HT-29 (cell line): ENCODE results near the gene PPM1K. TPM values are rescaled to one million over a fixed set of nuclear protein-coding genes. Genes with fewer than 3 reads are reported as not detected.

Source experiments
- DNase-seq: peaks from one replicate; pipeline ENCODE4 v3.0.0-alpha.2; 2015; ENCODE audit warnings: low spot score
- small RNA-seq: library from RNA; depleted of rRNA; stranded (forward); fragments of <200 nt; gene quantifications from one replicate; pipeline ENCODE3, GENCODE V24; 2014
- total RNA-seq: library from RNA; depleted of rRNA; stranded (reverse); fragments of >200 nt; shearing (Covaris generic); gene quantifications from 2 replicates; pipeline ENCODE4 v1.2.3, GENCODE V29; 2014; rRNA removed

PPM1K gene
- total RNA-seq, 1 experiment from 2014 or later = 4.1 TPM

DNA sequence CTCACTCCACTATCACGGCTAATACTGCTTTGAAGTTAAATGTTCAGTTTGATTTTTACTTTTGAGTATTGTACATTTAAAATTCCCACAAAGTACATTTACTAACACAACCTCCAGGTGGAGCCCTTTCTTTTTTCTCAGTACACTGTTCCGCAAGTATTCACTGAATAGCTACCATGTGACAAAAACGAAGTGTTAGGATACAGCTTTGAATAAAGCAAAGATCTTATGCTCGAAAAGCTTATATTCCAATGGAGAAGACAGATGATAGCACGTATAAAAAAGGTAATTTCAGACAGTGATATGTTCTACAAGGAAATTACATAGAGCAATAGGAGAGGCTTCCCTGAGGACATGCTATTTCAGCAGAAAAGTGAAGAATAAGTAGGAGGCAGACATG lies 65.3 kb downstream of the PPM1K start:
- peak; percentile 71 for DNase-seq

GRCh38 chr4:88217169-88217568 lies 67.2 kb downstream of the PPM1K start:
- DNase-seq = no peak

GRCh38 chr4:88216395-88216794 lies 68.0 kb downstream of the PPM1K start:
- peak; percentile 59 for DNase-seq

GRCh38 chr4:88215351-88215750 lies 69.0 kb downstream of the PPM1K start:
- DNase-seq = no peak

DNA sequence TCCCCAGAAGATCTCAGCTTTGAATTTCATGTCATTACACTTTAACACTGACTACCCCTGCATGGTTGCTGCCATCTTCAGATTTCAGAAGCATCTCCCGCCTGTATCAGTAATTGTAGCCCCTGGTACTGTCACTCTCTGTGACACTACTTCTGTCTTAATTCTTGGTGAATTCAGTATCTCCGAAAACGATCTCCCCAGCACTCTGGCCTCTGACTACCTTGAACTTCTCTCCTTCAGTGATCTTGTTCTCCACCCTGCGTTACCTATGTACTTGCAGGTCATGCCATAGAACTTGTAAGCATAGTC lies 72.2 kb downstream of the PPM1K start:
- DNase-seq = no peak

DNA sequence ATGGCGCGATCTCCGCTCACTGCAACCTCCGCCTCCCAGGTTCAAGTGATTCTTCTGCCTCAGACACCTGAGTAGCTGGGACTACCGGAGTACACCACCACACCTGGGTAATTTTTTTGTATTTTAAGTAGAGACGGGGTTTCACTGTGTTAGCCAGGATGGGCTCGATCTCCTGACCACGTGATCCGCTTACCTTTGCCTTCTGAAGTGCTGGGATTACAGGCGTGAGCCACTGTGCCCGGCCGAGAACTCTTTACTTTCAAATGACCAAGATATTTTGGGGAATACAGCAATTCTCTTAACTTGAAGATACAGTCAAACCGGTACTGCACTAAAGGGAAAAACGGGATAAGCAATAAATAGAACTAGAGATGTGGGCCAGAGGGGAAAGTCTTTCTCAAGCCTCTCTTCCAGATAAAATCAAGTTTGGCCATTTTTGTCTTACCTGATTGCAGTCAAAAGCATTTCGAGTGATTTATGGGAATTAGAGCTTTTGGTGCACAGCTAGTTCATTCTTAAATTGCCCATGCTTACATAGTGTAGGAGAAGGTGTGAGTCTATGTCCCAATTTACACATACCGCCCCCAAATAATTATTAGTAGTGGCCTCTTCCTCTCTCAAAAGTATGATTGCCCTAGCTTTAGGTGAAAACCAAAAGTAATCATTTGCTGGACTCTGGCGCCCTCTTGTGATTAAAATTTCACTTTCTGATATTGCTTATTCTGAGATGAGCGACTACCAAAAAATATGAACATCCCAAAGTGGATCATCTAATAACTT lies 72.7 kb downstream of the PPM1K start:
- DNase-seq = peak; percentile 91

DNA sequence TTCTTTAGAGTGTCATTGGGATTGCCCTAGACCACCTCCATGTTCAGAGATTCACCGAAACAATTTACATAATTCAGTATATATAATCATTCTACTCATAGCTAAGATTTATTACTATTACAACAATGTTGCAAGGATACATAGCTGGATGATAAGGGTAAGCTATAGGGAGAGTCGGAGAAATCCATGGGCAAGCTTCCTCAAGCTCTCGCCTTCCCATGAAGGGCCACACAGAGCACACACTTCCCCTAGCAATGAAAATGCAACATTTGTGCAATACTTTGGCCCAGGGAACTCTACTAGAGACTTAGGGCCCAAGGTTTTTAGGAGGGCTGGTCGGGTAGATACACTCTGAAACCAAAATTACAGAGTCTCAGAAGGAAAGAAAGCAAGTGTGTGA lies 76.2 kb downstream of the PPM1K start:
- no peak for DNase-seq

Small RNA genes within 50 kb of the gene (small RNA-seq; reads per million reads assigned to genes)
- not detected for gene RF00019
- gene RNU6-1298P = not detected

Other genes starting within 250 kb of the PPM1K start
- gene ABCG2, start 125.9 kb downstream of the PPM1K start, total RNA-seq = 51.2 and 55.5 TPM in 2 replicates
- 9.5 and 12.8 TPM in 2 replicates for gene HERC6, start 94.3 kb upstream of the PPM1K start, total RNA-seq
- gene HERC5, start 172.6 kb upstream of the PPM1K start, total RNA-seq = 0.23 and 0.70 TPM in 2 replicates
- 78.9 and 86.0 TPM in 2 replicates for gene PYURF, start 239.2 kb upstream of the PPM1K start, total RNA-seq